ENCODE results near the gene TMEM150B. TPM values are rescaled to one million over a fixed set of nuclear protein-coding genes. Genes with fewer than 3 reads are reported as not detected.

Gene TMEM150B
- total and polyA plus RNA-seq, 2 experiments from 2014 or later: 0.29 TPM; not detected in 1

- Histone ChIP-seq H3K36me3 (ENCODE audit: insufficient read depth) (no peaks in the 10 kb centered on the region; the same call in 1 of the 2 replicates), H3K27me3 (ENCODE audit: insufficient read depth) (no peaks in the 10 kb centered on the region), H3F3A (replicated peaks; ENCODE audit: low read depth) (peaks cover 5% of the 10 kb centered on the region; the same call in 1 of the 2 replicates), H3K4me2 (no peak overlapping the region), H3K4me3 (no peak overlapping the region), H3K9me2 (ENCODE audit: insufficient read depth) (no peaks in the 10 kb centered on the region), H4K20me1 (replicated peaks; ENCODE audit: insufficient read depth) (peaks cover 2% of the 10 kb centered on the region; the same call in 1 of the 2 replicates), H3K4me1 (ENCODE audit: insufficient read depth) (no peaks in the 10 kb centered on the region), H3K79me2 (replicated peaks; ENCODE audit: insufficient read depth) (no peaks in the 10 kb centered on the region), H2AFZ (no peak overlapping the region), H3K27ac (ENCODE audit: low read depth) (no peak overlapping the region)
- Mint-ChIP-seq H3K4me3 (no peak overlapping the region), H3K27me3 (ENCODE audit: insufficient read depth, low read depth, poor library complexity) (peaks cover 7% of the 10 kb centered on the region), H3K9me3 (peaks cover 3% of the 10 kb centered on the region; the same call in 2 of the 3 replicates), H3K4me1 (no peaks in the 10 kb centered on the region), H3K27ac (no peak overlapping the region), H3K36me3 (ENCODE audit: low read depth) (peaks cover 13% of the 10 kb centered on the region)
- ATAC-seq (peak; percentile 70), DNase-seq (ENCODE audit: low spot score) (peak; percentile 54)
- TF ChIP-seq NANOG (IDR thresholded peaks at IDR 0.05; ENCODE audit: borderline replicate concordance) (no peak), REST (IDR thresholded peaks at IDR 0.05; ENCODE audit: unreplicated experiment) (no peak), CTCF (conservative IDR thresholded peaks at IDR 0.05; ENCODE audit: low read depth in 2 of 2) (0 out of 4 replicates have a peak, but pooled peaks of 1 of the 2 experiments have one; percentile 4)
Measured at GRCh38 chr19:55272142-55272541, 53.0 kb downstream of the TMEM150B start.

GRCh38 chr19:55270172-55270942 is 54.8 kb downstream of the TMEM150B start:
- H3K27me3 Mint-ChIP-seq (ENCODE audit: insufficient read depth, low read depth, poor library complexity): peaks cover 3% of the 10 kb centered on the region
- H3K27ac ChIP-seq (ENCODE audit: low read depth): no peak overlapping the region
- no peak overlapping the region for H3K27ac Mint-ChIP-seq
- H3K4me1 ChIP-seq (ENCODE audit: insufficient read depth): no peaks in the 10 kb centered on the region
- no peak overlapping the region for H2AFZ ChIP-seq
- no peak overlapping the region; the same call in 2 of the 3 replicates for H3K4me3 Mint-ChIP-seq
- no peaks in the 10 kb centered on the region for H3K9me2 ChIP-seq (ENCODE audit: insufficient read depth)
- DNase-seq (ENCODE audit: low spot score) (no peak), ATAC-seq (no peak)
- H3K36me3 Mint-ChIP-seq (ENCODE audit: low read depth): peaks cover 16% of the 10 kb centered on the region
- TF ChIP-seq NANOG (IDR thresholded peaks at IDR 0.05; ENCODE audit: borderline replicate concordance): no peak
- TF ChIP-seq CTCF (conservative IDR thresholded peaks at IDR 0.05; ENCODE audit: low read depth in 2 of 2): no peak
- peaks cover 11% of the 10 kb centered on the region for H3K9me3 Mint-ChIP-seq
- peaks cover 5% of the 10 kb centered on the region; the same call in 1 of the 2 replicates for H3F3A ChIP-seq (replicated peaks; ENCODE audit: low read depth)
- H4K20me1 ChIP-seq (replicated peaks; ENCODE audit: insufficient read depth): peaks cover 2% of the 10 kb centered on the region; the same call in 1 of the 2 replicates
- H3K4me1 Mint-ChIP-seq: no peaks in the 10 kb centered on the region
- no peak overlapping the region for H3K4me3 ChIP-seq
- no peak overlapping the region for H3K4me2 ChIP-seq
- H3K27me3 ChIP-seq (ENCODE audit: insufficient read depth): no peaks in the 10 kb centered on the region
- H3K36me3 ChIP-seq (ENCODE audit: insufficient read depth): no peaks in the 10 kb centered on the region; the same call in 1 of the 2 replicates
- H3K79me2 ChIP-seq (replicated peaks; ENCODE audit: insufficient read depth): 0 out of 2 replicates have a peak, but pooled peaks cover 4% of the 10 kb centered on the region

Measured in GM23338 (cell line).